ENCODE data around the gene TSPAN9.

Gene TSPAN9

DNA sequence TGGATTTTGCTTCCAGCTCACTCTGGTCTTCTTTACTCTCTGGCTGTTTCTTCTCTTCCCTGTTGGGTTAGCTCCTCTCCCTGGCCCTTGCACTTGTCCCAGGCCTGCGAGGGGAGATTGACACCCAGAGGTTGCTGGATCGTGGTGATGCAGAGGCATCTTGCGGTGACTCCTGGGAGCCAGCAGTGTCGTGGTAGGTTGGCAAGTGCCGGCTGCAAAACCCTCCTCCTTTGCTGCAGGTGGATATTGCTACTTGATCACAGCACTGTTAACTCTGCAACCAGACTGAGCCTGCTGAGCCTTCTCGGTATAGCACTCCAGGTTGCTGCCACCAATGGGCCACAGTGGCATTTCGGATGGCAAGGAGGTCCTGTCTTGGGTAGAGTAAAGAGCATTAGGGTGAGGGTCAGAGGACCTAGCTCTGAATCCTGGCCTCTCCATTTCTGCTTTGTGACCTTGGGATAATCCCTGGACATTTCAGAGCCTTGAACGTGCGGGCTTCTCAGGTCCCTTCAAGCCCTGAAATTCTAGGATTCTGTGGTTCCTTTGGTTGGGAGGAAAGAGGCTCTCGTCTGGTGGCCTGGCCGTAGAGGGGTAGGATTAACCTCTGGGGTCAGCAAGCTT lies 87.4 kb downstream of the TSPAN9 start:
- DNase-seq (ENCODE audit: low read depth): no peak

DNA sequence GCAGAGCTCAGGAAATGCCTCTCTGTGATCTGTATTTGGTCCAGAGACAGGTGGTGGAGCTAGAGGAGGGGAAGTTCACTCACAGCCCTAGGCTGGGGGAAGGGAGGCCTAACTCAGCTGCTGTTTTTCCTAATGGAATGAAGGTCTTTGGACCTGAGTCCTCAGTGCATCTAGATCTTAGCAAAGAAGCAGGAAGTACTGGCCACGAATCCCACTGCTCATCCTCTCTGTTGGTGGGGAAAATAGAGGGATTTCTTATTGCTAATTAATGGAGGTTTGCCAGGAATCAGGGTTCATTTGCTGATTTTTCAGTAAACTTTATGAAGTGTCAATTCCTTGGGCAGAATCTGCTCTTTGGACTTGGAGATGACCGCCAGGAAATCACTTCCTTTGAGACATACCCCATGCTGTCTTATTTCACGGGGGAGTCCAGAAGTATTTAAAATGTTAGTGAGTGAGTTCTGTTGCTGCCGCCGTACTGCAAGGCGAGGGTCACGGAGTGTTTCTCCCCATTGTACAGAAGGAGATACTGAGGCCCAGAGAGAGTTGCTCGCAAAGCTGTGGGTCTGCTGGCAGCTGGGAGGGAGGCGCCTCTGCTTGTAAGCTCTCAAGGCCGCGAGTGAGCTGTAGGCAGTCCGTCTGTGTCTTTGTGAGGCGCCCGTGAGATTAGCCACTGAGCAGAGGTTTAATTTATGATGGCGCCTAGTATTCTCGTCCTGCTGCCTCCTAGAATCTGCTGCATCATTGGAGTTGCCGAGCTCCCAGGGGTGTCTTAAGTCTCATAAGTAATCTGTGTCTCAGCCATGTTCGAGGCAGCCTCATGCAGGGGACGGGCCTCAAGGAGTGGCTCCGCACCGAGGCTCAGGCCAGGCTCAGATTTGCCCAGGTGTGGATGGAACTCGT lies 88.2 kb downstream of the TSPAN9 start:
- DNase-seq (ENCODE audit: low read depth): no peak

- DNase-seq (ENCODE audit: low read depth): no peak
Measured at GRCh38 chr12:3167636-3168035, 90.5 kb downstream of the TSPAN9 start.

DNA sequence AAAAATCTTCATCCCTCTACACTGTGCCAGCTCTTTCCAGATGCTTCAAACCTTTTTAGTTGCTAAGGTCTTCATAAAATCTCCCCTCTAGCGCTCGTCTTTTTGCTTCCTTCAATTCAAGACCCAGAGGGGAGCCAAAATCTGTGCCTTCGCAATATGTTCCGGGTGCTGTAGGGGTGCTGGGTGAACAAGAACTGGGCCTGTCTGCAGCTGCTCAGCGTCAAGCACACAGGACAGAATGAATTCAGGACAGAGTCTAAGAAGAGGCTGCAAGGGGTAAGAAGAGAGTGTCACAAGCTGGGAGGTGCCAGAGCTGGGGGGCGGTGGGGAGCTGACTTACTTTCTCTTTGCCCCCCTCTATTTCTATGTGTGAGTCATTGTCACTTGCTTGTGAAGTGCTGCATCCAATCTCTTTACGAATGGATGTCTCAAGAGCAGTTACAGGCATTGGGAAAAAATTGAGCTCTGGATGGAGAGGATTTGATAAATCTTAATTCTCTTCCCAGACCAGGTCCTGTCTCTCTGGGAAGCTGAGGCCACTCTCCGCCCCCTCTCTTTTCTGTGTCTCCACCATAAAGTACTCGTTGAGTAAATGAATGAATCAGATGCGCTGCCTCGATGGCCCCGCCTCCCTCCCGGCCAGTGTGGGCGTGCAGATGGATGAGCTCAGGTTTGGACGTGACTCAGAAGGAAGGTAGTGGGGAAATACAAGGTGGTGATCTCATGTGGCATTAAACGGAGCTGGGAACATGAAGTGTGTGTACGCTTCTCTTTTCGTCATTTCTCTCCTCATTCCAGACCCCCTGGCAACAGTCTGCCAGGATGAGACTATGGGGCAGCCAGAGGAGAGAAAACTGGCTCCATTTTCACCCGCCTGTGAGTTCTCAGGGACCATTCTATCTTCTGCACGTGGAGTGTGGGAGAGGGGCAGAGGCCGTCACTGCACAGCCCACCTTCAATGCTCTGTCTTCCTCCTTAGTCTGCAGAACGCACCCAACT lies 91.3 kb downstream of the TSPAN9 start:
- DNase-seq (ENCODE audit: low read depth): peak; percentile 94

DNA sequence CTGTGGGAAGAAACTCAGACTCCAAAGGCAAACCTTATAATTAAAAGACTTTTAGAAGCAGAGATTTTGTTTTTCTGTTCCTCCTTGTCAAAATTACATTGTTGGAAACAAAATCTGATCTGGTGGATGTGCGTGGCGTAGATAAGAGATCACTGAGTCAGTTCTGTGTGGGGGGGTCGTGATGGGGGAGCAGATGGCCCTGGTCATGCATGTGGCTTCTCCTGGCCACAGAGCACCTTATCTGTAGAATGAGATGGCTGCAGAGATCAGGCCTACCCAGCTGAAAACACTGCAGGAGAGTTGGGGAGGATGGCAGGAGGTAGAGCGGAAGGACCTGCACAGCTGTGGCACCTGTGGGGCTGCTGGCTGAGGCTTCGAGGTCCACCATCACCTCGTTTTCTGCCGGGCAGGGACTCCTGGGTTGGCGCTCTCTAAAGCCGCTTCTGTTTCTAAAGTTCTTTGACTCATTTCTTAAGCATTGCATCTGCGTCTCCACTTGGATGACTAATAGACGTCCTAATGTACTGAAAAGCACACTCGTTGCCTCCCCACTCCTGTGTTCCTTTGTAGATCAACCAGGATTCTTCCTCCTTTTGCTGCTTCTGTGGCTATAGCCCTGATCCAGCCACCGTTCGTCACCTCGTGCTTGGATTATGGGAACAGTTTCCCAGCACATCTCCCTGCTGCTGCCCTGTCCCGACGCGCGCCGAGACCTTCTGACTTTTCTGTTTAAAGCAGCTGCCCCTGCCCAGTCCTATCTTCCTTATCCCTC lies 93.4 kb downstream of the TSPAN9 start:
- DNase-seq (ENCODE audit: low read depth): peak; percentile 92

- no peak for DNase-seq (ENCODE audit: low read depth)
Measured at GRCh38 chr12:3171195-3171591, 94.0 kb downstream of the TSPAN9 start.

GRCh38 chr12:3172124-3173007 lies 95.2 kb downstream of the TSPAN9 start:
- no peak for DNase-seq (ENCODE audit: low read depth)

- no peak for DNase-seq (ENCODE audit: low read depth)
Measured at GRCh38 chr12:3173008-3173553, 95.9 kb downstream of the TSPAN9 start.

GRCh38 chr12:3173912-3174311 lies 96.7 kb downstream of the TSPAN9 start:
- no peak for DNase-seq (ENCODE audit: low read depth)

DNA sequence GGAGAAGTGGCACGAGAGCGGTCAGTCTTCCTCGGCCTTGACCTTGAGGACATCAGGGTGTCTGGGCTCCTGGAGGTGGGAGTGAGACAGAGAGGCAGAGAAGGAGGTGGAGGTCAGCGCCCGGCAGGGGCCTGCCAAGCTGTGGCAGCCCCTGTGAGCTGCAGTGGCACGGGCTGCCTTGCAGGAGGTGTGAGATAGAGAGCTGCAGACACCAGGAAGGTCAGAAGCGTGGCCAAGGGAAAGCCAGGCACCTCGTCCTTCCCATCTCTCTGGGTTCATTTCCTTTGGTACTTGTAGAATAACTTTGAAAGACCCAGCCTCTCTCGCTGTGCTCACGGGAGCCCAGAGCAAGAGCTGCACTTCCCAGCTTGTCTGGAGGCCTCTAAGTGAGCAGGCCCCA lies 98.1 kb downstream of the TSPAN9 start:
- no peak for DNase-seq (ENCODE audit: low read depth)

DNA sequence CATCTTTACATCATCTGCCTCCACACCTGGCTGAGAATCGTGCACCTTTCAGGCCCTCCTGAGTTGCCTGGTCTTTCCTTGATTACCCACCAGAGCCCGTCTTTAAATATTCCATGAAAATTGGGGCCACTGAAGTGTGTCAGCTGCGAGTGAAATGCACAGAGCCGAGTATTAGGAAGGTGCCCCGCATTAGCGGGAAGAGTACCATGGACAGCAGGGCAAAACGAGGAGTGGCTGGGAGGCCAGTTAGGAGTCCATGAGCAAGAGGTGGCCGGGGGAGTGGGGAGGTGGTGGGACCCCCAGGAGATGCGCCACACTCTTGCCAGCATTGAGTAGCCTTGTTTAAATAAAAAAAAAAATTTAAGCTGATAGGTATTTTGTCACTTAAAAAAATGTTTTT lies 99.6 kb downstream of the TSPAN9 start:
- DNase-seq (ENCODE audit: low read depth): no peak

- no peak for DNase-seq (ENCODE audit: low read depth)
Measured at GRCh38 chr12:3177778-3178425, 100.7 kb downstream of the TSPAN9 start.

DNA sequence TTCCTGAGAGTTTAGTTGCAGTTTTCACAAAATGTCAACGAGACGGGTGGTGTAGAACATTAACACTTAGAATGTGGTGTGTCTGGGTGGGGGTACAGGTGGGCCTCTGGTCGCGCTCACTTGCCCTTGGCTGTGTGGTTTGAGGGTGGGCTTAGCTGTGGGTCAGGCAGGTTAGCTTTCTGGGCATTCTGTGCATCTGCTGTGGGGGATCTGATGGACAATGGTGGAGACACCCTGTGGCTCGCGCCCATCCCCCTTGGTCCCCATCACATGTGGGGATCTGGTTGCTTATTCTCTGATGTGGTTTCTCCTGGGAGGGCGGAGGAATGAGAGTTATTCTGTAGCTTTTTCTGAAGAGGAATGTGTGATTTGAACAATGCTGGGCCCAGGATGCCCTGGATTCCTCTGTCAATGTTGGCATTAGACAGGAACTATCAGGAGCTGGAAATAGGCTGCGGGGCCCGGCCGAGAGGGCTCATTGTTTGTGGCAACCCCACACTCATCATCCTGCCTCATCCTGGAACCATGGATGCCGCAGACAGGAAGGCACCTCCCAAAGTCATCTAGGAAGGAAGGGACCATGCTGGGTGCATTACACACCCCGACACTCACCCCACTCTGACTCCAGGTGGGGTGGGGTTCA lies 101.6 kb downstream of the TSPAN9 start:
- peak; percentile 20 for DNase-seq (ENCODE audit: low read depth)

DNA sequence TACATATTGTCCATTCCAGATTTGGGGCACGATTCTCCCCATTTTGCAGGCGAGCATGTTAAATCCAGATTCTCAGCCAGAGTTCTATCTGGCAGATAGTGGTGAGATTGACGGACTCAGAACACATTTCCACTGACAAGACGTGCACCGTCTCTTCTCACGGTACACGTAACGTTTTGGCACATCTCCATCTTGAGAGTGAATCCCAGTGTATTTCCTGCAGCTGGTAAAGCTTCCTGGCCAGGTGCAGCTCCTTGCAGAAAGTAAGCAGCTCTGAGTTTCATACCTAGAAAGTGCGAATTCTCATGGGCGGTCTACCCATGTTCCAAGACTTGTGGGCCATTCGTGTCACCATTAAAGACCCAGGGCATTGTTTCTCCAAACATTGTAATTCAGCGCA lies 102.6 kb downstream of the TSPAN9 start:
- no peak for DNase-seq (ENCODE audit: low read depth)

GRCh38 chr12:3182426-3182825 lies 105.2 kb downstream of the TSPAN9 start:
- no peak for DNase-seq (ENCODE audit: low read depth)

DNA sequence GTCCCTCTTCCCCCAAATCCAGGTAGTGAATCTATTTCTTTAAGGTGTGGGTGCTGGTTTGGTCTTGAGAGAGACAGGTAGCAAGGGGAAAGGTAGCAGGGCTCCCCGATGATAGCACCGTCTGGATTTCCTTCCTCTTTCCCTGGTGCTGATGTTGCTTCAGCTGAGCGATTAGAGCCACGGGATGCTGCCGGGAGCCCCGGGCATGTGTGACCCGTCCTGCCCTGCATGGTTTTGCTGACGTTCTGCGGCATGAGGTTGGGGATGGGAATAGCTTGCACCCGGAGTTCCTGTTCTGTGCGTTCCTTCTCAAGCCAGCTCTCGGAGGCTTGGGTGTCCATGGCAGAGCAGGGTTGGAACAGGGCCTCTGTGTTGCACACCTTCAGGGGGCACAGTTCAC lies 107.3 kb downstream of the TSPAN9 start:
- no peak for DNase-seq (ENCODE audit: low read depth)

GRCh38 chr12:3185260-3185870 lies 108.2 kb downstream of the TSPAN9 start:
- DNase-seq (ENCODE audit: low read depth): no peak

- DNase-seq (ENCODE audit: low read depth): peak; percentile 17
Measured at GRCh38 chr12:3186546-3187215, 109.5 kb downstream of the TSPAN9 start.
